K562 (cell line): ENCODE results near the gene ID1. TPM values are rescaled to one million over a fixed set of nuclear protein-coding genes. Genes with fewer than 3 reads are reported as not detected.

Experiments
- BRD4 ChIP-seq: fragments of 200-600 bp; sonication (generic); IDR thresholded peaks from 2 replicates; pipeline ENCODE4 v1.6.1; 2017; ENCODE audit warnings: inconsistent platforms
- C11orf30 ChIP-seq: fragments of 450-650 bp; IDR thresholded peaks from 2 replicates; pipeline ENCODE4 v1.6.1; 2016; ENCODE audit warnings: low read depth, mild to moderate bottlenecking
- CHD1 ChIP-seq: fragments of 200-600 bp; sonication (generic); IDR thresholded peaks from one replicate; pipeline ENCODE4 v1.6.1; 2012; ENCODE audit warnings: mild to moderate bottlenecking, moderate library complexity, low read length, inconsistent platforms
- ELF1 ChIP-seq: fragments of 200-800 bp; sonication (Bioruptor generic); IDR thresholded peaks from 2 replicates; pipeline ENCODE4 v1.6.1; 2016; ENCODE audit warnings: missing genetic modification characterization, missing compliant biosample characterization
- GATAD2B ChIP-seq: fragments of 450-650 bp; IDR thresholded peaks from 2 replicates; pipeline ENCODE4 v1.6.1; 2017; ENCODE audit warnings: mild to moderate bottlenecking, borderline replicate concordance
- LARP7 ChIP-seq: fragments of 450-650 bp; IDR thresholded peaks from 2 replicates; pipeline ENCODE4 v1.6.1; 2016
- MAZ ChIP-seq, 2 experiments: fragments of 450-650 bp in 1 of 2; sonication (generic) in 1 of 2; formaldehyde crosslinking; IDR thresholded peaks in 1 of 2; conservative IDR thresholded peaks in 1 of 2; 2 replicates each; pipeline versions ENCODE4 v1.4.0 to v1.5.0; 2020; ENCODE audit warnings: mild to moderate bottlenecking in 1 of 2, missing genetic modification reagents in 1 of 2
- MBD2 ChIP-seq: sonication (generic); IDR thresholded peaks from 2 replicates; pipeline ENCODE4 v1.6.1; 2016; ENCODE audit warnings: low read depth, borderline replicate concordance
- MED1 ChIP-seq: sonication (generic); formaldehyde crosslinking; IDR thresholded peaks from 2 replicates; pipeline ENCODE4 v1.8.1; 2023; ENCODE audit warnings: missing genetic modification reagents, borderline replicate concordance
- NCOA1 ChIP-seq: fragments of 450-650 bp; IDR thresholded peaks from 2 replicates; pipeline ENCODE4 v1.6.1; 2016; ENCODE audit warnings: low read depth
- PHB ChIP-seq: fragments of 250-450 bp; sonication (Bioruptor Pico); IDR thresholded peaks from 2 replicates; pipeline ENCODE4 v1.5.0; 2021
- SAFB ChIP-seq: fragments of 200-400 bp; formaldehyde crosslinking; IDR thresholded peaks from 2 replicates; pipeline ENCODE4 v1.6.1; 2017; ENCODE audit warnings: low read depth, low read length, borderline replicate concordance
- SMARCA4 ChIP-seq: fragments of 450-650 bp; IDR thresholded peaks from 2 replicates; pipeline ENCODE4 v1.6.1; 2016
- SNIP1 ChIP-seq: fragments of 450-650 bp; IDR thresholded peaks from 2 replicates; pipeline ENCODE4 v1.7.1; 2017; ENCODE audit warnings: low read depth, mild to moderate bottlenecking
- SRF ChIP-seq, 2 experiments: fragments of 250-450, 450-650 bp in 1 of 2; sonication (Bioruptor Pico) in 1 of 2; sonication (generic) in 1 of 2; formaldehyde crosslinking; IDR thresholded peaks; 2 replicates each; pipeline versions ENCODE4 v1.5.0 to v1.5.1; 2020 to 2022; ENCODE audit warnings: mild to moderate bottlenecking in 1 of 2, missing genetic modification reagents in 1 of 2
- TRIM25 ChIP-seq: fragments of 450-650 bp; IDR thresholded peaks from 2 replicates; pipeline ENCODE4 v1.7.0; 2016; ENCODE audit warnings: borderline replicate concordance
- ZNF445 ChIP-seq: fragments of 250-450 bp; sonication (Bioruptor Pico); IDR thresholded peaks from 2 replicates; pipeline ENCODE4 v1.4.0; 2020; ENCODE audit warnings: low read depth, mild to moderate bottlenecking, moderate library complexity
- ZZZ3 ChIP-seq: fragments of 450-650 bp; IDR thresholded peaks from 2 replicates; pipeline ENCODE4 v1.6.1; 2016; ENCODE audit warnings: antibody characterized with exemption, mild to moderate bottlenecking, moderate library complexity
- polyA plus RNA-seq, 8 experiments: library from polyadenylated mRNA; depleted of rRNA in 4 of 8; stranded (reverse) in 5 of 8; unstranded in 3 of 8; fragments of >200 nt; fragmentation: Nextera tagmentation in 2 of 8; fragmentation: Illumina TruSeq in 1 of 8; extraction: Ambion mirVana in 2 of 8; extraction: Trizol in 1 of 8; gene quantifications; 2 replicates each; pipeline versions ENCODE4 v1.2.1 to v1.2.3, GENCODE V29; 2011 to 2014; ENCODE audit warnings: inconsistent platforms in 1 of 8, missing spikeins in 1 of 8
- total RNA-seq, 7 experiments: library from RNA; depleted of rRNA in 6 of 7; stranded (reverse); fragments of >200 nt in 6 of 7; fragmentation: Illumina TruSeq in 2 of 7; extraction: Trizol in 2 of 7; gene quantifications; 2 replicates each; pipeline versions ENCODE4 v1.2.1 to v1.2.3, GENCODE V29; 2011 to 2021; ENCODE audit warnings: low replicate concordance in 1 of 7
- TF ChIP-seq, protein P1 (sequence below): fragments of 450-650 bp; IDR thresholded peaks from 2 replicates; pipeline ENCODE4 v1.6.1; 2016; ENCODE audit warnings: missing biosample characterization, missing genetic modification characterization
- TF ChIP-seq, protein P2 (sequence below): fragments of 450-650 bp; IDR thresholded peaks from 2 replicates; pipeline ENCODE4 v1.6.1; 2016
- TF ChIP-seq, protein P3 (sequence below): sonication (generic); formaldehyde crosslinking; IDR thresholded peaks from 2 replicates; pipeline ENCODE4 v1.8.0; 2022; ENCODE audit warnings: mild to moderate bottlenecking, missing genetic modification reagents
- TF ChIP-seq, protein P4 (sequence below): fragments of 250-450 bp; sonication (Bioruptor Pico); IDR thresholded peaks from 2 replicates; pipeline ENCODE4 v1.4.0; 2020; ENCODE audit warnings: mild to moderate bottlenecking

Gene ID1
- total and polyA plus RNA-seq, 9 of the 15 experiments (the other 6 are each of a cell fraction or from before 2014, with no cell fraction given), result 1.4 to 358 (median 65.0) TPM

- TF ChIP-seq, protein P1, sequence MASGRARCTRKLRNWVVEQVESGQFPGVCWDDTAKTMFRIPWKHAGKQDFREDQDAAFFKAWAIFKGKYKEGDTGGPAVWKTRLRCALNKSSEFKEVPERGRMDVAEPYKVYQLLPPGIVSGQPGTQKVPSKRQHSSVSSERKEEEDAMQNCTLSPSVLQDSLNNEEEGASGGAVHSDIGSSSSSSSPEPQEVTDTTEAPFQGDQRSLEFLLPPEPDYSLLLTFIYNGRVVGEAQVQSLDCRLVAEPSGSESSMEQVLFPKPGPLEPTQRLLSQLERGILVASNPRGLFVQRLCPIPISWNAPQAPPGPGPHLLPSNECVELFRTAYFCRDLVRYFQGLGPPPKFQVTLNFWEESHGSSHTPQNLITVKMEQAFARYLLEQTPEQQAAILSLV (tag), result no peak
- TF ChIP-seq NCOA1, result no peak
- no peak for TF ChIP-seq ELF1 (tag)
- TF ChIP-seq SMARCA4, result no peak; the same call in 1 of the 2 replicates
- TF ChIP-seq SRF (CRISPR knock-in tag; IDR thresholded peaks at IDR 0.05), result no peak
- no peak for TF ChIP-seq SNIP1
- TF ChIP-seq BRD4, result peak; percentile 46; the same call in 1 of the 2 replicates
- TF ChIP-seq MED1 (CRISPR knock-in tag), result no peak
- TF ChIP-seq, protein P2, sequence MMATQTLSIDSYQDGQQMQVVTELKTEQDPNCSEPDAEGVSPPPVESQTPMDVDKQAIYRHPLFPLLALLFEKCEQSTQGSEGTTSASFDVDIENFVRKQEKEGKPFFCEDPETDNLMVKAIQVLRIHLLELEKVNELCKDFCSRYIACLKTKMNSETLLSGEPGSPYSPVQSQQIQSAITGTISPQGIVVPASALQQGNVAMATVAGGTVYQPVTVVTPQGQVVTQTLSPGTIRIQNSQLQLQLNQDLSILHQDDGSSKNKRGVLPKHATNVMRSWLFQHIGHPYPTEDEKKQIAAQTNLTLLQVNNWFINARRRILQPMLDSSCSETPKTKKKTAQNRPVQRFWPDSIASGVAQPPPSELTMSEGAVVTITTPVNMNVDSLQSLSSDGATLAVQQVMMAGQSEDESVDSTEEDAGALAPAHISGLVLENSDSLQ, result peak; percentile 60
- peak; percentile 72 for TF ChIP-seq GATAD2B
- peak; percentile 91 for TF ChIP-seq MBD2
- TF ChIP-seq SAFB, result no peak
- TF ChIP-seq, protein P3, sequence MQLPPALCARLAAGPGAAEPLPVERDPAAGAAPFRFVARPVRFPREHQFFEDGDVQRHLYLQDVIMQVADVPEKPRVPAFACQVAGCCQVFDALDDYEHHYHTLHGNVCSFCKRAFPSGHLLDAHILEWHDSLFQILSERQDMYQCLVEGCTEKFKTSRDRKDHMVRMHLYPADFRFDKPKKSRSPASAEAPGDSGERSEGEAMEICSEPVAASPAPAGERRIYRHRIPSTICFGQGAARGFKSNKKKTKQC (CRISPR knock-in tag), result peak; percentile 25; the same call in 1 of the 2 replicates
- no peak for TF ChIP-seq TRIM25
- TF ChIP-seq MAZ (CRISPR knock-in tag; conservative IDR thresholded peaks at IDR 0.05 in 1 of 2, IDR thresholded peaks at IDR 0.05 in 1 of 2), result peak; percentile 70 to 85; a peak in 3 of 4 replicates
- peak; percentile 83; the same call in 1 of the 2 replicates for TF ChIP-seq PHB (CRISPR knock-in tag)
- TF ChIP-seq CHD1, result peak; percentile 79
- TF ChIP-seq ZZZ3, result no peak
- TF ChIP-seq ZNF445 (CRISPR knock-in tag), result no peak
- TF ChIP-seq LARP7, result peak; percentile 46; the same call in 1 of the 2 replicates
- no peak for TF ChIP-seq C11orf30
- TF ChIP-seq, protein P4, sequence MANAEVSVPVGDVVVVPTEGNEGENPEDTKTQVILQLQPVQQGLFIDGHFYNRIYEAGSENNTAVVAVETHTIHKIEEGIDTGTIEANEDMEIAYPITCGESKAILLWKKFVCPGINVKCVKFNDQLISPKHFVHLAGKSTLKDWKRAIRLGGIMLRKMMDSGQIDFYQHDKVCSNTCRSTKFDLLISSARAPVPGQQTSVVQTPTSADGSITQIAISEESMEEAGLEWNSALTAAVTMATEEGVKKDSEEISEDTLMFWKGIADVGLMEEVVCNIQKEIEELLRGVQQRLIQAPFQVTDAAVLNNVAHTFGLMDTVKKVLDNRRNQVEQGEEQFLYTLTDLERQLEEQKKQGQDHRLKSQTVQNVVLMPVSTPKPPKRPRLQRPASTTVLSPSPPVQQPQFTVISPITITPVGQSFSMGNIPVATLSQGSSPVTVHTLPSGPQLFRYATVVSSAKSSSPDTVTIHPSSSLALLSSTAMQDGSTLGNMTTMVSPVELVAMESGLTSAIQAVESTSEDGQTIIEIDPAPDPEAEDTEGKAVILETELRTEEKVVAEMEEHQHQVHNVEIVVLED (CRISPR knock-in tag), result no peak
Measured at GRCh38 chr20:31605031-31605901, at the start of gene ID1 (continued).
